Nephron (organoid): ENCODE measurements around the gene PTPRN2.

Experiments used
- H3K27ac Mint-ChIP-seq, 3 experiments: 2 replicates each; pipeline ENCODE4 v1.8.0; 2020; ENCODE audit warnings: mixed read lengths in 3 of 3, mild to moderate bottlenecking in 2 of 3, moderate library complexity in 1 of 3
- H3K27me3 Mint-ChIP-seq: 2 replicates; pipeline ENCODE4 v1.8.0; 2021; ENCODE audit warnings: low read depth, mild to moderate bottlenecking, moderate library complexity, mixed read lengths
- H3K36me3 Mint-ChIP-seq: 2 replicates; pipeline ENCODE4 v1.8.0; 2020; ENCODE audit warnings: low read depth, mixed read lengths
- H3K4me1 Mint-ChIP-seq: 2 replicates; pipeline ENCODE4 v1.8.0; 2020; ENCODE audit warnings: mixed read lengths
- H3K4me3 Mint-ChIP-seq, 3 experiments: 2 replicates each; pipeline ENCODE4 v1.8.0; 2020; ENCODE audit warnings: mild to moderate bottlenecking in 3 of 3, mixed read lengths in 3 of 3, moderate library complexity in 2 of 3
- H3K9me3 Mint-ChIP-seq: 2 replicates; pipeline ENCODE4 v1.8.0; 2020; ENCODE audit warnings: mixed read lengths
- CTCF ChIP-seq, 3 experiments: fragments of 200-600 bp; sonication (generic); IDR thresholded peaks; one replicate each; pipeline ENCODE4 v1.5.0; 2021; ENCODE audit warnings: antibody characterized with exemption in 3 of 3; ENCODE audit not compliant: unreplicated experiment in 3 of 3

Gene PTPRN2

GRCh38 chr7:158125091-158125490 is 462.5 kb downstream of the PTPRN2 start:
- peaks cover 33% of the 10 kb centered on the region for H3K9me3 Mint-ChIP-seq
- no peaks in the 10 kb centered on the region for H3K36me3 Mint-ChIP-seq
- no peaks in the 10 kb centered on the region for H3K4me1 Mint-ChIP-seq
- no peak overlapping the region for H3K4me3 Mint-ChIP-seq
- no peak overlapping the region for H3K27ac Mint-ChIP-seq
- H3K27me3 Mint-ChIP-seq = no peaks in the 10 kb centered on the region
- TF ChIP-seq CTCF (IDR thresholded peaks at IDR 0.05; ENCODE audit: unreplicated experiment in 3 of 3) = no peak

- Mint-ChIP-seq H3K36me3 (no peaks in the 10 kb centered on the region), H3K27ac (no peak overlapping the region), H3K27me3 (no peaks in the 10 kb centered on the region), H3K4me1 (no peaks in the 10 kb centered on the region), H3K9me3 (peaks cover 37% of the 10 kb centered on the region), H3K4me3 (no peak overlapping the region)
- no peak for TF ChIP-seq CTCF (IDR thresholded peaks at IDR 0.05; ENCODE audit: unreplicated experiment in 3 of 3)
These were observed 462.9 kb downstream of the PTPRN2 start for GRCh38 chr7:158124671-158125079.

- Mint-ChIP-seq H3K4me3 (no peak overlapping the region), H3K36me3 (no peaks in the 10 kb centered on the region), H3K9me3 (peaks cover 44% of the 10 kb centered on the region), H3K27me3 (no peaks in the 10 kb centered on the region), H3K27ac (no peak overlapping the region), H3K4me1 (no peaks in the 10 kb centered on the region)
- no peak for TF ChIP-seq CTCF (IDR thresholded peaks at IDR 0.05; ENCODE audit: unreplicated experiment in 3 of 3)
These were observed 463.9 kb downstream of the PTPRN2 start for GRCh38 chr7:158123753-158124152.

- H3K36me3 Mint-ChIP-seq = no peaks in the 10 kb centered on the region
- peaks cover 45% of the 10 kb centered on the region for H3K9me3 Mint-ChIP-seq
- H3K27ac Mint-ChIP-seq = no peak overlapping the region
- no peaks in the 10 kb centered on the region for H3K4me1 Mint-ChIP-seq
- H3K27me3 Mint-ChIP-seq = no peaks in the 10 kb centered on the region
- no peak overlapping the region for H3K4me3 Mint-ChIP-seq
- no peak for TF ChIP-seq CTCF (IDR thresholded peaks at IDR 0.05; ENCODE audit: unreplicated experiment in 3 of 3)
These were observed 464.4 kb downstream of the PTPRN2 start for GRCh38 chr7:158123214-158123613.

- Mint-ChIP-seq H3K4me3 (no peak overlapping the region), H3K36me3 (no peaks in the 10 kb centered on the region), H3K9me3 (peaks cover 57% of the 10 kb centered on the region), H3K4me1 (no peaks in the 10 kb centered on the region), H3K27ac (no peak overlapping the region), H3K27me3 (no peaks in the 10 kb centered on the region)
- no peak for TF ChIP-seq CTCF (IDR thresholded peaks at IDR 0.05; ENCODE audit: unreplicated experiment in 3 of 3)
These were observed 466.1 kb downstream of the PTPRN2 start for GRCh38 chr7:158121441-158122045.

GRCh38 chr7:158120716-158121115 is 466.9 kb downstream of the PTPRN2 start:
- Mint-ChIP-seq H3K27ac (no peak overlapping the region), H3K4me3 (no peak overlapping the region), H3K36me3 (no peaks in the 10 kb centered on the region), H3K4me1 (no peaks in the 10 kb centered on the region), H3K9me3 (peaks cover 58% of the 10 kb centered on the region), H3K27me3 (no peaks in the 10 kb centered on the region)
- TF ChIP-seq CTCF (IDR thresholded peaks at IDR 0.05; ENCODE audit: unreplicated experiment in 3 of 3) = no peak
